Endothelial cell of umbilical vein (primary cell): Measurements from ENCODE around the gene CEP72. TPM values are rescaled to one million over a fixed set of nuclear protein-coding genes. Genes with fewer than 3 reads are reported as not detected.

Source experiments
- BruUV-seq: library from RNA; stranded (reverse); fragments of 400-500 nt; replicated peaks from 2 replicates; lab custom pipeline; 2021; lab: Mats Ljungman, UMichigan
- CTCF ChIA-PET: fragments of 300-600, 350-600 bp; sonication (Branson Sonifier 250); formaldehyde crosslinking; loops from one replicate; lab custom pipeline; 2021; ENCODE audit warnings: antibody characterized with exemption, inconsistent platforms; lab: Charles Lee
- POLR2A ChIA-PET: fragments of 300-600, 350-600 bp; sonication (Branson Sonifier 250); formaldehyde crosslinking; loops from one replicate; lab custom pipeline; 2021; ENCODE audit warnings: antibody characterized with exemption, inconsistent platforms; lab: Charles Lee
- DNase-seq: peaks from one replicate; pipeline ENCODE4 v3.0.0-alpha.2; 2011; ENCODE audit warnings: low read depth, low spot score
- FAIRE-seq: peaks from 2 replicates; lab custom pipeline; 2011; peaks lifted over from hg19 to GRCh38; lab: Jason Lieb, UNC
- H2AFZ ChIP-seq: 2 replicates; pipeline ENCODE4 v1.6.0; 2012; ENCODE audit warnings: low read depth, low read length, control low read depth, inconsistent platforms
- H3K27ac ChIP-seq: 2 replicates; pipeline ENCODE4 v1.5.1; 2011; ENCODE audit warnings: low read depth, mild to moderate bottlenecking, control low read depth, low read length, moderate library complexity; ENCODE audit not compliant: insufficient read depth
- H3K27me3 ChIP-seq, 2 experiments: 2 replicates each; pipeline versions ENCODE4 v1.6.0 to v1.6.1; 2011; ENCODE audit warnings: low read length in 2 of 2, mixed read lengths in 1 of 2; ENCODE audit not compliant: control insufficient read depth in 2 of 2, insufficient read depth in 2 of 2
- H3K36me3 ChIP-seq, 2 experiments: 2 replicates in 1 of 2; 3 replicates in 1 of 2; pipeline ENCODE4 v1.5.1; 2011; ENCODE audit warnings: low read length in 2 of 2, mild to moderate bottlenecking in 1 of 2, moderate library complexity in 1 of 2; ENCODE audit not compliant: control insufficient read depth in 2 of 2, insufficient read depth in 2 of 2; ENCODE audit errors: extremely low read depth in 1 of 2
- H3K4me1 ChIP-seq: 3 replicates; pipeline ENCODE4 v1.5.1; 2011; ENCODE audit warnings: mild to moderate bottlenecking, low read length; ENCODE audit not compliant: control insufficient read depth, insufficient read depth; ENCODE audit errors: extremely low read depth
- H3K4me2 ChIP-seq: 2 replicates; pipeline ENCODE4 v1.6.1; 2011; ENCODE audit warnings: low read length, control low read depth, mixed read lengths; ENCODE audit not compliant: insufficient read depth
- H3K4me3 ChIP-seq, 3 experiments: fragments of 200-600 bp in 1 of 3; sonication (generic), shearing (Covaris generic) in 1 of 3; replicated peaks in 1 of 3; 2 replicates each; pipeline ENCODE4 v1.5.1; 2011 to 2016; ENCODE audit warnings: control low read depth in 3 of 3, low read length in 3 of 3, mild to moderate bottlenecking in 2 of 3, inconsistent platforms in 1 of 3, low read depth in 1 of 3, moderate library complexity in 1 of 3; ENCODE audit not compliant: insufficient read depth in 1 of 3
- H3K79me2 ChIP-seq: 2 replicates; pipeline ENCODE4 v1.6.0; 2012; ENCODE audit warnings: low read length, inconsistent platforms; ENCODE audit not compliant: control insufficient read depth, insufficient read depth
- H3K9ac ChIP-seq: replicated peaks from 2 replicates; pipeline ENCODE3; 2011; ENCODE audit warnings: low read length, control low read depth; ENCODE audit not compliant: insufficient read depth; ENCODE audit errors: extremely low read depth
- H3K9me1 ChIP-seq: replicated peaks from 3 replicates; pipeline ENCODE4 v1.6.0; 2011; ENCODE audit warnings: mild to moderate bottlenecking, low read length; ENCODE audit not compliant: control insufficient read depth, insufficient read depth; ENCODE audit errors: extremely low read depth
- H3K9me3 ChIP-seq: replicated peaks from 2 replicates; pipeline ENCODE4 v1.5.1; 2012; ENCODE audit warnings: low read length, inconsistent platforms; ENCODE audit not compliant: control insufficient read depth, insufficient read depth
- H4K20me1 ChIP-seq: replicated peaks from 2 replicates; pipeline ENCODE3; 2011; ENCODE audit warnings: mild to moderate bottlenecking, low read length; ENCODE audit not compliant: control insufficient read depth, insufficient read depth; ENCODE audit errors: extremely low read depth
- CTCF ChIP-seq, 2 donors: IDR thresholded peaks; 1 replicate in 1 of 2; 2 replicates in 1 of 2; pipeline ENCODE4 v1.5.1; 2011; ENCODE audit warnings: low read length in 2 of 2, mild to moderate bottlenecking in 2 of 2, moderate library complexity in 2 of 2, control low read depth in 1 of 2, inconsistent platforms in 1 of 2, low read depth in 1 of 2; ENCODE audit not compliant: insufficient read depth in 1 of 2; ENCODE audit errors: extremely low read depth in 1 of 2
- EZH2 ChIP-seq: IDR thresholded peaks from 2 replicates; pipeline ENCODE4 v1.6.1; 2012; ENCODE audit warnings: borderline replicate concordance, low read depth, mild to moderate bottlenecking, moderate library complexity, low read length, inconsistent platforms; ENCODE audit not compliant: severe bottlenecking
- FOS ChIP-seq: IDR thresholded peaks from 2 replicates; pipeline ENCODE4 v1.6.1; 2011; ENCODE audit warnings: mild to moderate bottlenecking, low read length, moderate library complexity, borderline replicate concordance; ENCODE audit not compliant: insufficient read depth
- GATA2 ChIP-seq: IDR thresholded peaks from 2 replicates; pipeline ENCODE4 v1.7.0; 2011; ENCODE audit warnings: low read depth, mild to moderate bottlenecking, moderate library complexity, mixed read lengths, low read length; ENCODE audit not compliant: insufficient read length, insufficient read depth
- JUN ChIP-seq: IDR thresholded peaks from 2 replicates; pipeline ENCODE4 v1.6.1; 2011; ENCODE audit warnings: borderline replicate concordance, low read depth; ENCODE audit not compliant: insufficient read length, insufficient read depth
- MAX ChIP-seq: IDR thresholded peaks from 2 replicates; pipeline ENCODE4 v1.6.1; 2011; ENCODE audit not compliant: insufficient read depth, insufficient read length
- MYC ChIP-seq: IDR thresholded peaks from one replicate; pipeline ENCODE4 v1.6.1; 2011; ENCODE audit warnings: mild to moderate bottlenecking, low read depth, low read length
- POLR2A ChIP-seq: IDR thresholded peaks from 2 replicates; pipeline ENCODE4 v1.6.1; 2012; ENCODE audit warnings: low read depth, mild to moderate bottlenecking, control low read depth, low read length
- POLR2AphosphoS5 ChIP-seq: IDR thresholded peaks from 2 replicates; pipeline ENCODE4 v1.6.1; 2012; ENCODE audit warnings: low read depth, mild to moderate bottlenecking, control low read depth, low read length, moderate library complexity; ENCODE audit not compliant: insufficient read depth
- dilution Hi-C: fragments of 300-500 bp; cut with MboI; formaldehyde crosslinking; loops from one replicate; pipeline ENCODE4 v1.15.0; 2019; ENCODE audit warnings: low sequenced_read_pairs; ENCODE audit not compliant: extremely low pct_ligation_motif_present
- intact Hi-C: fragments of 100-400 bp; cut with micrococcal nuclease; formaldehyde crosslinking; loops from one replicate; pipeline ENCODE4 v1.10.0; 2022
- polyA plus RNA-seq, 4 experiments: library from polyadenylated mRNA; depleted of rRNA in 3 of 4; stranded (reverse) in 3 of 4; unstranded in 1 of 4; fragments of >200 nt; gene quantifications; 2 replicates each; pipeline versions ENCODE4 v1.2.1 to v1.2.3, GENCODE V29; 2011 to 2012; ENCODE audit warnings: missing spikeins in 1 of 4
- total RNA-seq: library from RNA; stranded (reverse); gene quantifications from 2 replicates; pipeline ENCODE4 v1.2.3, GENCODE V29; 2021

The CEP72 gene
- total and polyA plus RNA-seq, 2 donors (not counting 3 experiments of a cell fraction or from before 2014, with no cell fraction given): 2.9 to 9.5 TPM

GRCh38 chr5:568061-568781, 43.9 kb upstream of the CEP72 start:
- no peak overlapping the region for H3K9ac ChIP-seq
- intact Hi-C loops: no loop called here
- no peak overlapping the region for H3K4me3 ChIP-seq
- no peak overlapping the region for H2AFZ ChIP-seq
- FAIRE-seq: no peak
- no peaks in the 10 kb centered on the region for H3K79me2 ChIP-seq
- no peak overlapping the region for H3K27ac ChIP-seq
- no peak for DNase-seq
- no peaks in the 10 kb centered on the region for H3K36me3 ChIP-seq
- no peaks in the 10 kb centered on the region for H3K9me1 ChIP-seq
- H3K4me2 ChIP-seq: no peak overlapping the region
- POLR2A ChIA-PET: no interaction called here
- no TSS peak for BruUV-seq
- H3K9me3 ChIP-seq: no peaks in the 10 kb centered on the region
- TF ChIP-seq JUN (no peak), MYC (no peak), CTCF (IDR thresholded peaks at IDR 0.05; ENCODE audit: extremely low read depth in 1 of 2, insufficient read depth in 1 of 2, low read depth in 1 of 2, low read length in 2 of 2) (no peak), POLR2A (no peak), MAX (no peak), POLR2AphosphoS5 (no peak), GATA2 (no peak), FOS (no peak), EZH2 (no peak)
- H3K27me3 ChIP-seq: peaks cover 4 to 5% of the 10 kb centered on the region in 2 experiments
- CTCF ChIA-PET: no interaction called here
- no peaks in the 10 kb centered on the region for H4K20me1 ChIP-seq
- dilution Hi-C loops: no loop called here
- no peaks in the 10 kb centered on the region for H3K4me1 ChIP-seq
